A673 (cell line): ENCODE results near the gene FAM200C. TPM values are rescaled to one million over a fixed set of nuclear protein-coding genes. Genes with fewer than 3 reads are reported as not detected.

ENCODE experiments used
- BruUV-seq: library from RNA; stranded (reverse); fragments of 400-500 nt; replicated peaks from 2 replicates; lab custom pipeline; 2021; lab: Mats Ljungman, UMichigan
- CTCF ChIA-PET: fragments of 300-600 bp; sonication (Branson Sonifier 250); formaldehyde crosslinking; loops from one replicate; lab custom pipeline; 2022; ENCODE audit warnings: antibody characterized with exemption; lab: Charles Lee
- POLR2A ChIA-PET: fragments of 300-600 bp; sonication (Branson Sonifier 250); formaldehyde crosslinking; loops from one replicate; lab custom pipeline; 2022; ENCODE audit warnings: antibody characterized with exemption; ENCODE audit not compliant: low non-redundant PET; lab: Charles Lee
- DNase-seq: peaks from one replicate; pipeline ENCODE4 v3.0.0-alpha.2; 2015; ENCODE audit warnings: low spot score
- H3K27ac ChIP-seq: fragments of 200-600 bp; sonication (generic); 2 replicates; pipeline ENCODE4 v1.5.1; 2016; ENCODE audit warnings: mixed run types, low read depth, mild to moderate bottlenecking, mixed read lengths, antibody characterized with exemption, low read length; ENCODE audit not compliant: poor library complexity, severe bottlenecking
- H3K27me3 ChIP-seq: fragments of 200-600 bp; sonication (generic); replicated peaks from 2 replicates; pipeline ENCODE4 v1.6.1; 2017; ENCODE audit warnings: mixed run types, low read depth, mild to moderate bottlenecking, mixed read lengths, antibody characterized with exemption, low read length; ENCODE audit not compliant: insufficient read depth, poor library complexity
- H3K36me3 ChIP-seq: fragments of 200-600 bp; sonication (generic); 2 replicates; pipeline ENCODE4 v1.6.1; 2016; ENCODE audit warnings: mixed run types, mild to moderate bottlenecking, mixed read lengths, antibody characterized with exemption, low read length; ENCODE audit not compliant: insufficient read depth, poor library complexity, severe bottlenecking
- H3K4me1 ChIP-seq: fragments of 200-600 bp; sonication (generic); 2 replicates; pipeline ENCODE4 v1.6.1; 2017; ENCODE audit warnings: mixed run types, mild to moderate bottlenecking, mixed read lengths, antibody characterized with exemption, low read length; ENCODE audit not compliant: insufficient read depth, poor library complexity, severe bottlenecking
- H3K4me3 ChIP-seq: fragments of 200-600 bp; sonication (generic); 2 replicates; pipeline ENCODE4 v1.5.1; 2016; ENCODE audit warnings: low read depth, mixed run types, mild to moderate bottlenecking, mixed read lengths, low read length; ENCODE audit not compliant: poor library complexity, severe bottlenecking
- H3K9me3 ChIP-seq: fragments of 200-600 bp; sonication (generic); 2 replicates; pipeline ENCODE4 v1.6.1; 2016; ENCODE audit warnings: mixed run types, low read depth, mild to moderate bottlenecking, mixed read lengths, antibody characterized with exemption, low read length; ENCODE audit not compliant: poor library complexity, severe bottlenecking
- CTCF ChIP-seq: fragments of 300-800, 200-600 bp; sonication (generic); conservative IDR thresholded peaks from 2 replicates; pipeline ENCODE4 v1.5.1; 2017; ENCODE audit warnings: low read depth, mild to moderate bottlenecking, antibody characterized with exemption, low read length, moderate library complexity, mixed read lengths
- EZH2 ChIP-seq: fragments of 200-600 bp; sonication (generic); IDR thresholded peaks from 2 replicates; pipeline ENCODE4 v1.6.1; 2017; ENCODE audit warnings: borderline replicate concordance, low read depth, mild to moderate bottlenecking, mixed read lengths, antibody characterized with exemption, low read length; ENCODE audit not compliant: poor library complexity, severe bottlenecking
- intact Hi-C: fragments of 100-400 bp; cut with micrococcal nuclease; formaldehyde crosslinking; loops from one replicate; pipeline ENCODE4 v1.10.0; 2022; ENCODE audit not compliant: unreplicated experiment
- total RNA-seq: library from RNA; stranded (reverse); gene quantifications from 2 replicates; pipeline ENCODE4 v1.2.3, GENCODE V29; 2021

The FAM200C gene
- total RNA-seq, 1 experiment from 2014 or later = 6.3 TPM

DNA sequence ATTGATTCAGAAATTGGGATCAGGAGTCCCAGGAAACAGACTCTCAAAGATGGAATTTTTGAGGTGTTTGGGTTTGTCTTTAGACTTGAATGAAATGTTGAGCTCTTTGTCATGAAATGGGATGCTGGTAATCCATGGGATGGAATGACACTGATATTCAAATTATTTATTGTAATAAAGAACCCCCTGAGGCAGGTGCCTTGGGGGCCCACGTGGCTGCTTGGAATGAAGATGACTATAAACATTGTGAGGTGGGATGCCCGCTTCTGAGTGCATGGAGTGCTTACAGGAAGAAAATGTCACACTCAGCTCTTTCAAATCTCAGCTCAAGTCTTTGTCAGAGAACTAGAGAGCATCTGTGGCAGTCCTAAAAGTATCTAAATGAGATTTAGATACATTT, 19.8 kb downstream of the FAM200C start:
- Histone ChIP-seq H3K4me1 (peaks cover 7% of the 10 kb centered on the region), H3K4me3 (no peak overlapping the region), H3K27ac (no peak overlapping the region), H3K9me3 (no peaks in the 10 kb centered on the region), H3K36me3 (no peaks in the 10 kb centered on the region), H3K27me3 (peaks cover 4% of the 10 kb centered on the region)
- ChIA-PET CTCF (interaction anchor here (0.5 kb wide), 1 partner anchor 341 kb away, joined by 5 read pairs; no protein-coding TSS in a partner anchor), POLR2A (no interaction called here)
- BruUV-seq = no TSS peak
- no peak for TF ChIP-seq CTCF
- TF ChIP-seq EZH2 = no peak
- intact Hi-C loops = no loop called here
- no peak for DNase-seq

GRCh38 chr5:160379511-160379910, 20.3 kb downstream of the FAM200C start:
- intact Hi-C loops = no loop called here
- Histone ChIP-seq H3K9me3 (no peaks in the 10 kb centered on the region), H3K4me3 (no peak overlapping the region), H3K27ac (no peak overlapping the region), H3K4me1 (peaks cover 7% of the 10 kb centered on the region), H3K27me3 (peaks cover 4% of the 10 kb centered on the region), H3K36me3 (no peaks in the 10 kb centered on the region)
- no peak for DNase-seq
- TF ChIP-seq CTCF (no peak), EZH2 (no peak)
- ChIA-PET CTCF (no interaction called here), POLR2A (no interaction called here)
- BruUV-seq = no TSS peak

DNA sequence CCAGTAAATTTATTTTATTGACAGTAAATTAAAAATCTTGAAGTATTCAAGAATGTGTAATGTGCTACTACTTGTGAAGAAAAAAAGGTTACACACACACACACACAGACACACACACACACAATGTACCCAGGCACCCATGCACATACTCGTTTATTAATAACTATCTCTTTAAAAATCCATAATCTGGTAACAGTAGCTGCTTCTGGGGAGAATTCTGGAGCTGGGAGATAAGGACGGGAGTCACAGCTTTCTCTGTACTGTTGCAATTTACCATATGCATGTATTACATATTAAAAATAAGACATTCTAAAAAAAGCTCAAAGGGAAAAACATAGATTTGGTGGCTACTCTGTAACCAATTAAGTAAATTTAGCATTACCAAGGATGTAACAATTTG, 21.5 kb downstream of the FAM200C start:
- BruUV-seq = no TSS peak
- CTCF ChIA-PET = no interaction called here
- no peak for DNase-seq
- Histone ChIP-seq H3K4me1 (peaks cover 7% of the 10 kb centered on the region), H3K4me3 (no peak overlapping the region), H3K36me3 (no peaks in the 10 kb centered on the region), H3K27me3 (peaks cover 7% of the 10 kb centered on the region), H3K27ac (no peak overlapping the region), H3K9me3 (no peaks in the 10 kb centered on the region)
- no peak for TF ChIP-seq CTCF
- TF ChIP-seq EZH2 = no peak
- POLR2A ChIA-PET = no interaction called here
- intact Hi-C loops = no loop called here
